ENCODE results near the gene TNFAIP8L3. TPM values are rescaled to one million over a fixed set of nuclear protein-coding genes. Genes with fewer than 3 reads are reported as not detected.

The TNFAIP8L3 gene
- total RNA-seq, 1 donor: 8.3 TPM

GRCh38 chr15:51090753-51091152 is 4.0 kb downstream of the TNFAIP8L3 start:
- DNase-seq (ENCODE audit: insufficient read length, low spot score, missing footprints): no peak
- Histone ChIP-seq H3K79me2 (ENCODE audit: insufficient read depth, low read length) (no peaks in the 10 kb centered on the region), H3K4me2 (ENCODE audit: insufficient read depth, low read length) (no peak overlapping the region), H2AFZ (ENCODE audit: low read length) (no peak overlapping the region), H3K27me3 (ENCODE audit: insufficient read depth, low read length) (peaks cover 13% of the 10 kb centered on the region), H3K36me3 (ENCODE audit: insufficient read depth, low read length) (no peaks in the 10 kb centered on the region), H3K9me3 (ENCODE audit: low read depth, low read length) (no peaks in the 10 kb centered on the region), H3K4me3 (ENCODE audit: insufficient read depth, low read length) (no peak overlapping the region), H3K27ac (ENCODE audit: low read depth, low read length) (no peak overlapping the region), H4K20me1 (ENCODE audit: insufficient read depth, low read length) (no peaks in the 10 kb centered on the region), H3K4me1 (ENCODE audit: insufficient read depth, low read length) (no peaks in the 10 kb centered on the region)
- TF ChIP-seq CTCF (IDR thresholded peaks at IDR 0.05; ENCODE audit: extremely low read depth, low read depth, low read length): no peak

GRCh38 chr15:51089699-51090453 is 4.8 kb downstream of the TNFAIP8L3 start:
- Histone ChIP-seq H4K20me1 (ENCODE audit: insufficient read depth, low read length) (no peaks in the 10 kb centered on the region), H2AFZ (ENCODE audit: low read length) (no peak overlapping the region), H3K4me2 (ENCODE audit: insufficient read depth, low read length) (no peak overlapping the region), H3K9me3 (ENCODE audit: low read depth, low read length) (no peaks in the 10 kb centered on the region), H3K4me3 (ENCODE audit: insufficient read depth, low read length) (no peak overlapping the region), H3K36me3 (ENCODE audit: insufficient read depth, low read length) (no peaks in the 10 kb centered on the region), H3K4me1 (ENCODE audit: insufficient read depth, low read length) (no peaks in the 10 kb centered on the region), H3K79me2 (ENCODE audit: insufficient read depth, low read length) (no peaks in the 10 kb centered on the region), H3K27me3 (ENCODE audit: insufficient read depth, low read length) (peaks cover 13% of the 10 kb centered on the region), H3K27ac (ENCODE audit: low read depth, low read length) (no peak overlapping the region)
- DNase-seq (ENCODE audit: insufficient read length, low spot score, missing footprints): peak; percentile 62
- no peak for TF ChIP-seq CTCF (IDR thresholded peaks at IDR 0.05; ENCODE audit: extremely low read depth, low read depth, low read length)

- Histone ChIP-seq H3K9me3 (ENCODE audit: low read depth, low read length) (no peaks in the 10 kb centered on the region), H3K27ac (ENCODE audit: low read depth, low read length) (no peak overlapping the region), H3K79me2 (ENCODE audit: insufficient read depth, low read length) (no peaks in the 10 kb centered on the region), H3K4me1 (ENCODE audit: insufficient read depth, low read length) (peaks cover 7% of the 10 kb centered on the region), H2AFZ (ENCODE audit: low read length) (no peak overlapping the region), H3K4me3 (ENCODE audit: insufficient read depth, low read length) (no peak overlapping the region), H3K36me3 (ENCODE audit: insufficient read depth, low read length) (no peaks in the 10 kb centered on the region), H3K27me3 (ENCODE audit: insufficient read depth, low read length) (peaks cover 13% of the 10 kb centered on the region), H4K20me1 (ENCODE audit: insufficient read depth, low read length) (no peaks in the 10 kb centered on the region), H3K4me2 (ENCODE audit: insufficient read depth, low read length) (no peak overlapping the region)
- no peak for DNase-seq (ENCODE audit: insufficient read length, low spot score, missing footprints)
- no peak for TF ChIP-seq CTCF (IDR thresholded peaks at IDR 0.05; ENCODE audit: extremely low read depth, low read depth, low read length)
These were observed 5.7 kb downstream of the TNFAIP8L3 start for GRCh38 chr15:51089041-51089440.

GRCh38 chr15:51088585-51088984 is 6.1 kb downstream of the TNFAIP8L3 start:
- Histone ChIP-seq H3K4me3 (ENCODE audit: insufficient read depth, low read length) (no peak overlapping the region), H3K79me2 (ENCODE audit: insufficient read depth, low read length) (no peaks in the 10 kb centered on the region), H3K27me3 (ENCODE audit: insufficient read depth, low read length) (peaks cover 8% of the 10 kb centered on the region), H3K4me2 (ENCODE audit: insufficient read depth, low read length) (no peak overlapping the region), H3K27ac (ENCODE audit: low read depth, low read length) (no peak overlapping the region), H4K20me1 (ENCODE audit: insufficient read depth, low read length) (no peaks in the 10 kb centered on the region), H3K9me3 (ENCODE audit: low read depth, low read length) (no peaks in the 10 kb centered on the region), H2AFZ (ENCODE audit: low read length) (no peak overlapping the region), H3K36me3 (ENCODE audit: insufficient read depth, low read length) (no peaks in the 10 kb centered on the region), H3K4me1 (ENCODE audit: insufficient read depth, low read length) (peaks cover 8% of the 10 kb centered on the region)
- DNase-seq (ENCODE audit: insufficient read length, low spot score, missing footprints): no peak
- TF ChIP-seq CTCF (IDR thresholded peaks at IDR 0.05; ENCODE audit: extremely low read depth, low read depth, low read length): no peak

Measured in osteoblast (primary cell).